GM18505 (cell line): Measurements from ENCODE around the gene IL13RA2.

Experiments
- ATAC-seq: cut with Tn5 transposase; IDR thresholded peaks from one replicate; pipeline ENCODE4 v1.9.1; 2021; ENCODE audit not compliant: unreplicated experiment
- POLR2A ChIP-seq: IDR thresholded peaks from 4 replicates; pipeline ENCODE4 v1.6.1; 2011; ENCODE audit warnings: borderline replicate concordance; ENCODE audit not compliant: insufficient read depth, insufficient read length; ENCODE audit errors: extremely low read depth

Gene IL13RA2

DNA sequence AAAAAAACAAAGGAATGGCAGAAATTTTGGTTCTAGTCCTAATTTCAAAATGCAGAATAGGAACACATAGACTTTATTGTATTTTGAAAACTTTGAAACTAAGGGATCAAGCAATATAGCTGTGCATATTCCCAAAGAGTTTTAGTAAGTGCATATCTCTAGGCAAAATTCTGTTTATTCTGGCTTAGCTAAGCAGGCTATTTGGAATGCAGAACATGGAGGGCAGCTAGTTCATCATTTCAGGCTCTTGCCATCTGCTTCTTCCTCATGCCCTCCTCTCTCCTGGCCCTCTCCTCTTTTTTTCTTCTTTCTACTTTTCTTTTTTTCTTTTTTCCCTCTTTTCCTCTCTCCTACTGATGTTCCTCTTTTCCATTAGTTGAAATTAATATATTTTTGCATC, 12.0 kb upstream of the IL13RA2 start:
- no peak for ATAC-seq

DNA sequence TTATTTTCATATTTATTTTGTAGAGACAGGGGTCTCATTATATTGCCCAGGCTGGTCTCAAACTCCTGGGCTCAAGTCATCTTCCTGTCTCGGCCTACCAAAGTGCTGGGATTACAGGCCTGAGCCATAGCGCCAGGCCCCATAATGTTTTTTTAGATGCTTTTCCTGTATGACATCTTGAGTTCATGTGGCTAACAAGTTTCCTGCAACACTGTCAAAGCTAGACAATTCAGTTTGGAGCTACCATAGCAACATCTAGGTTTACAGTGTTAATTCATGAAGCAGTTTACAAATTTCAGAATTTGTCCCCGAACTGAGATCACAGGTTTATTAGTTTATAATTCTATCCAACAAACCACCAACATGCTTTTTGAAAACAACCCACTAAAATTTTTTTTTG, 6.4 kb upstream of the IL13RA2 start:
- no peak for TF ChIP-seq POLR2A
- ATAC-seq = no peak

More for the DNA sequence above, 12.0 kb upstream of the IL13RA2 start:
- TF ChIP-seq POLR2A = no peak

- no peak for TF ChIP-seq POLR2A
- no peak for ATAC-seq
These were observed 5.7 kb upstream of the IL13RA2 start for GRCh38 chrX:115023139-115023538.

- no peak for ATAC-seq
- TF ChIP-seq POLR2A = no peak
These were observed 3.7 kb upstream of the IL13RA2 start for GRCh38 chrX:115021121-115021520.

GRCh38 chrX:115018944-115019343, 1.5 kb upstream of the IL13RA2 start:
- ATAC-seq = no peak
- TF ChIP-seq POLR2A = no peak

DNA sequence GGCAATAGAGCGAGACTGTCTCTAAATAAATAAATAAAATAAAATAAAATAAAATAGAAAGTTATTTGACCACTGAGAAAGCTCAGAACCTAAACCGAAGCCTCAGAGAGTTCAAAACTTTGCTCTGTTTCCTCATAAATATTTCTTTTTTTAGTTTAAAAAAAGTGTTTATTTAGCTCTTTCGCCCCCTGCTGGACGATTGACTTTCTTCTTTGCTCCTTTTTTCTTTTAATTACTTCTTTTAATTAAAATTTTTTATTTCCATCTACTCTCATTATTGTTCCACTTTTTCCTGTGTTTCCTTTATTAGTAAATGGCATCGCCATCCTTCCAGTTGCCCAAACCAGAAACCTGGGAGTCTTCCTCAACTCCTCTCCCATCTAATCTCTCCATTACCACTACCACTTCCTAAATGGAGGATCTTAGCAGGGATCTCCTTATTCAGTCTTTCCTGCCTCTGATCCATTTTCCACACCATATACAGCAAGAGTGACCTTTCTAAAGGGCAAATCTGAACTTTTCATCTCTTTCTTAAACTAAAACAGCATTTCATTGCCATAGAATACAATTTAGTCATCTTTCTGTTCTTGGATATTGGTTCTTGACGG, 728 bp upstream of the IL13RA2 start:
- no peak for ATAC-seq
- no peak for TF ChIP-seq POLR2A

GRCh38 chrX:115013705-115014104, 3.7 kb downstream of the IL13RA2 start:
- no peak for TF ChIP-seq POLR2A
- ATAC-seq = no peak

DNA sequence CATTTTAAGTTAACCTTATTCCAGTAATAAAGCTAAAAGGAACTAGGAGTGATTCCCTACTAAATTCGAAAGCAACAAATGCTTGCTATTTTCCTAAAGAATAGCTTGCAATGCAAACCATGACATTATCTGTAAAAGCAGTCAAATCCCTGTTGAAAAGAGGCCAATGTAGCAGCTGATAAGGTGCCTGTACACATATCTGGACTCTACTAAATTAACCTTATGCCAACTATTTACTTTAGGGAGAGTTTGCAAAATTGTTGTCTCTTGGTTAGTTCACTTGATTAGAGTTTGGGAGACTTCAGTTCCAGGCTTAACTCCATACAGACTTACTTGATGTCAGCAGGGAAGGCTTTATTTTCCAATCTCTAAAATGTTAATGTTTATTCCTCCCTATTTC, 6.0 kb downstream of the IL13RA2 start:
- ATAC-seq = no peak
- no peak for TF ChIP-seq POLR2A

DNA sequence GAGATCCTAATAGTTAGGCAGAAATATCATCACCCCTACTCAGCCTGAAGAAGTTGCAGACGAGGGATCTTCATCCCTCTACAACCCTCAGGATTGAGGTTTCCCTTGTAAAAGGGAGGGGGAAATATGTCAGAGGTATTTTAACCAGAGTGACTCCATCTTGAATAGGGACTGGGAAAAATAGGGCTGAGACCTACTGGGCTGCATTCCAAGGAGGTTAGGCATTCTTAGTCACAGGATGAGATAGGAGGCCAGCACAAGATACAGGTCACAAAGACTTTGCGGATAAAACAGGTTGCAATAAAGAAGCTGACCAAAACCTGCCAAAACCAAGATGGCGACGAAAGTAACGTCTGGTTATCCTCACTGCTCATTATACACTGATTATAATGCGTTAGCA, 17.5 kb downstream of the IL13RA2 start:
- ATAC-seq = no peak
- no peak for TF ChIP-seq POLR2A

DNA sequence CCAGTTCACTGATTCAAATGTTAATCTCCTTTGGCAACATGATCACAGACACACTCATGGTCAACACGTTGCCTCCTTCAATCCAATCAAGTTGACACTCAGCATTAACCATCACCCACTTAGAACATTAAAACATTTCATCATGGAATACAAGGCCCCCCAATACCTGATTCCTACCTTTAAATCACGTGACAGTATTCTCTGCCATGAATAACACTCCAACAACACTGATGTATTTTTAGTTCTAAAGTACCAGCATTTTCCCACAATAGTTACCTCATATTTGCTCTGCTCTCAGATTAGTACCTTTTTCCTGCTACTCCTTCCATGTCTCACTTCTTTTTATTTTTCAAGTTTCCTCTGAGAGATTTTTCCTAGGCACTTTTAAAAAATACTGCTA, 19.6 kb downstream of the IL13RA2 start:
- no peak for ATAC-seq

DNA sequence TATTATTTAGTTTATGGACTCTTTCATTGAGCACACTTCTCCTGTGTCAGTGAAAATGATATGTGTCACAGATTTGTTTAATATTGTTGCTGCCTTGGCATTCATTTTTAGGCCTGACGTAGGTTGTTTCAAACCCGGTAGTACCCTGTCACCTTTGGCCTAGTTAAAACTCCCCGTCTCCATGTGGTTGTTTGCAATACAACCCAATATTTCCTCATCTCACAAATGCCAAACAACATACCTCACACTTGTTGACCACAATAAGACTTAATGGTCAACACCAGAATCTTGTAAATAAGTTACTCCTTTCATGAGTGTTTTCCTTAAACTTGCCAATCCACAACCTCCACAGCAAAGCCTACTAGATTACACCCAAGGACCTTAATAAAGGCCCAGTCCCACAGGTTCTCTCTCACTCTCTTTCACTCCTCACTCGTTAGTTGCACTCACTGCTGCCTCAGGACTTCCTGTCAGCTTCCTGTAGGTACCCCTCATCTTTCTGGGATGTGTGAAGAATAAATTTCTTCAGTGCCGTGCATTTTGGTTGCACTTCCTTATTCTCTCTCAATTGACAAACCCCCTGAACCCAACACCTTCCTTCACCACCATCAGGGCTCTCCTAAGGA, 31.3 kb downstream of the IL13RA2 start:
- no peak for TF ChIP-seq POLR2A
- ATAC-seq = no peak

More for the DNA sequence above, 19.6 kb downstream of the IL13RA2 start:
- no peak for TF ChIP-seq POLR2A

DNA sequence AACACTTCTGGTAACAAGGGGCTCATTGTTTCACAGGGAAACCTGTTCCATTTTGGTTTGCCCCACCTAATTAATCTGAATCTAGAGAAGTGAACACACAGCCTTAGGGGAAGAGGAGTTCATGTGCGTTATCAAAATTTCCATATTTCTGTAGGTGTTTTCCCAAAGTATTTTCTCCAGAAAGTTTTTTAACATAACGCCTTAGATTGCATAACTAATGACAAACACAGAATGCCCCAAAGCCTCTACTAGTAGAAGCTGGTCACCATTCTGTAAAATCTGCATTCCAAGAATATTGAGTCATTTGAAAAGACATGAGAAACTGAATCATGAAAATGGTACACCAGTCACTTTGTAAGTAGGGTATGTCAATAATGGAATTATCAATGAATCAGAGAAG, 41.1 kb downstream of the IL13RA2 start:
- no peak for ATAC-seq
- TF ChIP-seq POLR2A = no peak

- no peak for TF ChIP-seq POLR2A
- ATAC-seq = no peak
These were observed 44.4 kb downstream of the IL13RA2 start for GRCh38 chrX:114973013-114973412.

- no peak for ATAC-seq
- TF ChIP-seq POLR2A = no peak
These were observed 46.6 kb downstream of the IL13RA2 start for GRCh38 chrX:114970806-114971205.
